Measurements from ENCODE around the gene SPEG.

Gene SPEG

GRCh38 chr2:219420687-219421086, 14.0 kb upstream of the SPEG start:
- no peak for ATAC-seq
- no peak for TF ChIP-seq ZC3H10 (CRISPR knock-in tag; IDR thresholded peaks at IDR 0.05)

DNA sequence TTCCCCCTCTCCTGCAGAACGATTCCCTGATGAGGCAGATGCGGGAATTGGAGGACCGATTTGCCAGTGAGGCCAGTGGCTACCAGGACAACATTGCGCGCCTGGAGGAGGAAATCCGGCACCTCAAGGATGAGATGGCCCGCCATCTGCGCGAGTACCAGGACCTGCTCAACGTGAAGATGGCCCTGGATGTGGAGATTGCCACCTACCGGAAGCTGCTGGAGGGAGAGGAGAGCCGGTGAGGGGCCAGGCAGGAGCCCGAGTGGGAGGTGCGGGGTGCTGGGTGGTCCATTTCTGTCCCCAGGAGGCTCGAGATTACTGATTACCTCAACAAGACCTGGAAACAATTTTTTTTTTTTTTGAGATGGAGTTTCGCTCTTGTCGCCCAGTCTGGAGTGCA, 13.3 kb upstream of the SPEG start:
- ATAC-seq: no peak
- no peak for TF ChIP-seq ZFP3 (CRISPR knock-in tag; IDR thresholded peaks at IDR 0.05)

- ATAC-seq: no peak
Observed at GRCh38 chr2:219422952-219423534, 11.6 kb upstream of the SPEG start.

DNA sequence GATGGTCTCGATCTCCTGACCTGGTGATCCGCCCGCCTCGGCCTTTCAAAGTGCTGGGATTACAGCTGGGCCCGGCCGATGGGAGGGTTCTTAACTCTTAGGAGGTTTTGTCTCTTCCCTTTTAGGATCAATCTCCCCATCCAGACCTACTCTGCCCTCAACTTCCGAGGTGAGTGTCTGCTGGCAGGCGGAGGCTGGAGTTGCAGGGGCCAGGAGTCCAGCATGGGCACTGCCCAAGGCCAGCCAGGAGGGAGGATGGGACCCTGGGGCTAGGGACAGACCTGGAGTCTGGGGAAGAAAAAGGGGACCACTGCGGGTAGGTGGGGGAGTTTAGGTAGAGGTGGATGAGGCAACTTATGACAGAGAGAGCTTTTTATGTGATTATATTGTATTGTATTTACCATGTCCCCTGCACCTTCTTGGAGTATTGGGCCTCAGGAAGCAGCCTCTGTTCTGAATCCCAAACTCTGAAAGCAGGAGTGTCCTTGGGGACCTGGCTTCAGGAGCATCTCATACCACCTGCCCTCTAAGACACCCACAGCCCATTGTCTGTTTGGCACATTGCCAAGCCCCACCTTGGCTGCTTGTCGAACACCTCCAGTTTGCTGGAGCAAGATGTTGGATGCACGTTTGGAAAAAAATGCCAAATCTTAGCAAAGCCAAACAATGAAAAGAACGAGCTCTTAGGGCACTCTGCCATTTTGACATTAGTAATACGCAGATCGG, 10.8 kb upstream of the SPEG start:
- no peak for ATAC-seq
- TF ChIP-seq ZC3H10 (CRISPR knock-in tag; IDR thresholded peaks at IDR 0.05) (no peak), BACH2 (CRISPR knock-in tag; IDR thresholded peaks at IDR 0.05; ENCODE audit: borderline replicate concordance) (no peak), OSR1 (CRISPR knock-in tag; IDR thresholded peaks at IDR 0.05) (no peak), ISL1 (CRISPR knock-in tag; IDR thresholded peaks at IDR 0.05) (no peak), ZFP3 (CRISPR knock-in tag; IDR thresholded peaks at IDR 0.05) (no peak), CSRNP3 (CRISPR knock-in tag; IDR thresholded peaks at IDR 0.05) (no peak), PPARA (CRISPR knock-in tag; IDR thresholded peaks at IDR 0.05; ENCODE audit: borderline replicate concordance) (no peak), TCF4 (CRISPR knock-in tag; IDR thresholded peaks at IDR 0.05; ENCODE audit: borderline replicate concordance) (no peak)
- TF ChIP-seq, protein P1, sequence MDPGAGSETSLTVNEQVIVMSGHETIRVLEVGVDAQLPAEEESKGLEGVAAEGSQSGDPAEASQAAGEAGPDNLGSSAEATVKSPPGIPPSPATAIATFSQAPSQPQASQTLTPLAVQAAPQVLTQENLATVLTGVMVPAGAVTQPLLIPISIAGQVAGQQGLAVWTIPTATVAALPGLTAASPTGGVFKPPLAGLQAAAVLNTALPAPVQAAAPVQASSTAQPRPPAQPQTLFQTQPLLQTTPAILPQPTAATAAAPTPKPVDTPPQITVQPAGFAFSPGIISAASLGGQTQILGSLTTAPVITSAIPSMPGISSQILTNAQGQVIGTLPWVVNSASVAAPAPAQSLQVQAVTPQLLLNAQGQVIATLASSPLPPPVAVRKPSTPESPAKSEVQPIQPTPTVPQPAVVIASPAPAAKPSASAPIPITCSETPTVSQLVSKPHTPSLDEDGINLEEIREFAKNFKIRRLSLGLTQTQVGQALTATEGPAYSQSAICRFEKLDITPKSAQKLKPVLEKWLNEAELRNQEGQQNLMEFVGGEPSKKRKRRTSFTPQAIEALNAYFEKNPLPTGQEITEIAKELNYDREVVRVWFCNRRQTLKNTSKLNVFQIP (CRISPR knock-in tag; IDR thresholded peaks at IDR 0.05; ENCODE audit: borderline replicate concordance, low read depth): no peak

More at GRCh38 chr2:219422952-219423534, 11.6 kb upstream of the SPEG start:
- TF ChIP-seq ZFP3 (CRISPR knock-in tag; IDR thresholded peaks at IDR 0.05): no peak
- TF ChIP-seq ISL1 (CRISPR knock-in tag; IDR thresholded peaks at IDR 0.05): no peak
- TF ChIP-seq ZC3H10 (CRISPR knock-in tag; IDR thresholded peaks at IDR 0.05): no peak
- no peak for TF ChIP-seq ZFP30 (CRISPR knock-in tag; IDR thresholded peaks at IDR 0.05)
- TF ChIP-seq RARB (CRISPR knock-in tag; IDR thresholded peaks at IDR 0.05): no peak
- TF ChIP-seq ZNF8 (CRISPR knock-in tag; IDR thresholded peaks at IDR 0.05): no peak
- TF ChIP-seq SNAI2 (CRISPR knock-in tag; IDR thresholded peaks at IDR 0.05): no peak
- TF ChIP-seq CSDC2 (CRISPR knock-in tag; IDR thresholded peaks at IDR 0.05): no peak
- TF ChIP-seq, protein P2, sequence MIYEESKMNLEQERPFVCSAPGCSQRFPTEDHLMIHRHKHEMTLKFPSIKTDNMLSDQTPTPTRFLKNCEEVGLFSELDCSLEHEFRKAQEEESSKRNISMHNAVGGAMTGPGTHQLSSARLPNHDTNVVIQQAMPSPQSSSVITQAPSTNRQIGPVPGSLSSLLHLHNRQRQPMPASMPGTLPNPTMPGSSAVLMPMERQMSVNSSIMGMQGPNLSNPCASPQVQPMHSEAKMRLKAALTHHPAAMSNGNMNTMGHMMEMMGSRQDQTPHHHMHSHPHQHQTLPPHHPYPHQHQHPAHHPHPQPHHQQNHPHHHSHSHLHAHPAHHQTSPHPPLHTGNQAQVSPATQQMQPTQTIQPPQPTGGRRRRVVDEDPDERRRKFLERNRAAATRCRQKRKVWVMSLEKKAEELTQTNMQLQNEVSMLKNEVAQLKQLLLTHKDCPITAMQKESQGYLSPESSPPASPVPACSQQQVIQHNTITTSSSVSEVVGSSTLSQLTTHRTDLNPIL (CRISPR knock-in tag; IDR thresholded peaks at IDR 0.05; ENCODE audit: low read depth): no peak
- no peak for TF ChIP-seq ESRRG (CRISPR knock-in tag; IDR thresholded peaks at IDR 0.05)
- no peak for TF ChIP-seq GLIS3 (CRISPR knock-in tag; IDR thresholded peaks at IDR 0.05)
- no peak for TF ChIP-seq BACH2 (CRISPR knock-in tag; IDR thresholded peaks at IDR 0.05; ENCODE audit: borderline replicate concordance)
- TF ChIP-seq ZNF565 (CRISPR knock-in tag; conservative IDR thresholded peaks at IDR 0.05; ENCODE audit: low read depth): no peak

DNA sequence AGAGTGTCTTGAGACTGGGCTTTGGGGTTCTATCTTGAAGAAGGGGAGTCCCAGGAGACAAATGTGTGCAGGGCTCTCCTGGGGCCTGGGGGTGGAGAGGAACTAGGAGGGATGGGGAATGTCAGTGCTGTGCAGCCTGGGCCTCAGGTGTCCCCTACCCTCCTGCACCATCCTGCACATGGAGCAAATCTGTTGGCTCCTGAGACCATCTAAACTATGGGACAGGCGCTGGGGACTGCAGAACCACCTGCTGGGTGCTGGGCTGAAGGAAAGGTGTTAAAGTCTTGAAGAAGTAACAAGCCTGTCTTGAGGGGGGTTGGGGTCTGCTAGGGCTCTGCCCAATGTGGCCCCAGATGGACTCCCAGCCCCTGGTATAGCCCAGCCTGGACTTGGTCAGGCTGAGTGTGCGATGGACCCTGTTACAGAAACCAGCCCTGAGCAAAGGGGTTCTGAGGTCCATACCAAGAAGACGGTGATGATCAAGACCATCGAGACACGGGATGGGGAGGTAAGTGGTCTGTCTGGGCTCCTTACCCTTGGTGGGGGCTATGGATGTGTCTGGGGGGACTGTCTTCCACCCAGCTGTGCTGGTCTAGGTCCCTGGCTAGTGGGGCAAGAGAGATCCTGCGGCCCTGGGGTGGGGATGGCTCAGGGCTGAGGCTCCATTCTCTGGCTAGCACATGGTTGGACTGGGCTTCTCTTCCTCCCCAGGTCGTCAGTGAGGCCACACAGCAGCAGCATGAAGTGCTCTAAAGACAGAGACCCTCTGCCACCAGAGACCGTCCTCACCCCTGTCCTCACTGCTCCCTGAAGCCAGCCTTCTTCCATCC, 9.2 kb upstream of the SPEG start:
- no peak for ATAC-seq
- TF ChIP-seq, protein P2 (CRISPR knock-in tag; IDR thresholded peaks at IDR 0.05; ENCODE audit: low read depth): no peak
- no peak for TF ChIP-seq CSDC2 (CRISPR knock-in tag; IDR thresholded peaks at IDR 0.05)
- TF ChIP-seq ZFP30 (CRISPR knock-in tag; IDR thresholded peaks at IDR 0.05): no peak
- TF ChIP-seq TCF4 (CRISPR knock-in tag; IDR thresholded peaks at IDR 0.05; ENCODE audit: borderline replicate concordance): no peak
- no peak for TF ChIP-seq SNAI2 (CRISPR knock-in tag; IDR thresholded peaks at IDR 0.05)
- no peak for TF ChIP-seq ESRRG (CRISPR knock-in tag; IDR thresholded peaks at IDR 0.05)
- TF ChIP-seq ZC3H10 (CRISPR knock-in tag; IDR thresholded peaks at IDR 0.05): no peak
- TF ChIP-seq ARNTL (CRISPR knock-in tag; IDR thresholded peaks at IDR 0.05; ENCODE audit: borderline replicate concordance, low read depth): no peak
- no peak for TF ChIP-seq CSRNP3 (CRISPR knock-in tag; IDR thresholded peaks at IDR 0.05)
- no peak for TF ChIP-seq ZNF70 (CRISPR knock-in tag; IDR thresholded peaks at IDR 0.05)
- TF ChIP-seq RARB (CRISPR knock-in tag; IDR thresholded peaks at IDR 0.05): no peak
- TF ChIP-seq, protein P1 (CRISPR knock-in tag; IDR thresholded peaks at IDR 0.05; ENCODE audit: borderline replicate concordance, low read depth): no peak
- TF ChIP-seq GLIS3 (CRISPR knock-in tag; IDR thresholded peaks at IDR 0.05): no peak
- no peak for TF ChIP-seq BACH2 (CRISPR knock-in tag; IDR thresholded peaks at IDR 0.05; ENCODE audit: borderline replicate concordance)

Data from SK-N-SH treated with all-trans-retinoic acid at 6 μM for 48 hours (cell line).